GM18505 (cell line): ENCODE measurements around the gene YBX2.

Source experiments
- ATAC-seq: cut with Tn5 transposase; IDR thresholded peaks from one replicate; pipeline ENCODE4 v1.9.1; 2021; ENCODE audit not compliant: unreplicated experiment
- POLR2A ChIP-seq: IDR thresholded peaks from 4 replicates; pipeline ENCODE4 v1.6.1; 2011; ENCODE audit warnings: borderline replicate concordance; ENCODE audit not compliant: insufficient read depth, insufficient read length; ENCODE audit errors: extremely low read depth

YBX2 gene

GRCh38 chr17:7306911-7307685, 12.7 kb upstream of the YBX2 start, which contains the start of gene EIF5A:
EIF5A (plus strand) TSS chr17:7307628; CDS start chr17:7309636, 2,008 bp downstream.
- peak; percentile 86 for TF ChIP-seq POLR2A
- ATAC-seq: peak; percentile 67

DNA sequence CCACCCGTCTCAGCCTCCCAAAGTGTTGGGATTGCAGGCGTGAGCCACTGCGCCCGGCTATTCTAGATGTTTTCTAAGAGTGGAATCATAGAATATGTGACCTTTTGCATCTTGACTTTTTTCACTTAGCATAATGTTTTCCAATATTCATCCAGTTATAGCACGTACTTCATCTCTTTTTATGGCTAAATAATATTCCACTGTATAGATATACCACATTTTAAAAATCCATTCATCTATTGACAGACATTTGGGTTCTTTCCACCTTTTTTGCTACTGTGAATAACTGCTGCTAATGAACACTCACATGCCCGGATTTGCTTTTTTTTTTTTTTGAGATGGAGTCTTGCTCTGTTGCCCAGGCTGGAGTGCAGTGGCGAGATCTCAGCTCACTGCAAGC, 9.7 kb upstream of the YBX2 start:
- no peak for ATAC-seq
- TF ChIP-seq POLR2A: no peak

GRCh38 chr17:7296189-7296861, 1.9 kb upstream of the YBX2 start:
- no peak for ATAC-seq
- no peak for TF ChIP-seq POLR2A

DNA sequence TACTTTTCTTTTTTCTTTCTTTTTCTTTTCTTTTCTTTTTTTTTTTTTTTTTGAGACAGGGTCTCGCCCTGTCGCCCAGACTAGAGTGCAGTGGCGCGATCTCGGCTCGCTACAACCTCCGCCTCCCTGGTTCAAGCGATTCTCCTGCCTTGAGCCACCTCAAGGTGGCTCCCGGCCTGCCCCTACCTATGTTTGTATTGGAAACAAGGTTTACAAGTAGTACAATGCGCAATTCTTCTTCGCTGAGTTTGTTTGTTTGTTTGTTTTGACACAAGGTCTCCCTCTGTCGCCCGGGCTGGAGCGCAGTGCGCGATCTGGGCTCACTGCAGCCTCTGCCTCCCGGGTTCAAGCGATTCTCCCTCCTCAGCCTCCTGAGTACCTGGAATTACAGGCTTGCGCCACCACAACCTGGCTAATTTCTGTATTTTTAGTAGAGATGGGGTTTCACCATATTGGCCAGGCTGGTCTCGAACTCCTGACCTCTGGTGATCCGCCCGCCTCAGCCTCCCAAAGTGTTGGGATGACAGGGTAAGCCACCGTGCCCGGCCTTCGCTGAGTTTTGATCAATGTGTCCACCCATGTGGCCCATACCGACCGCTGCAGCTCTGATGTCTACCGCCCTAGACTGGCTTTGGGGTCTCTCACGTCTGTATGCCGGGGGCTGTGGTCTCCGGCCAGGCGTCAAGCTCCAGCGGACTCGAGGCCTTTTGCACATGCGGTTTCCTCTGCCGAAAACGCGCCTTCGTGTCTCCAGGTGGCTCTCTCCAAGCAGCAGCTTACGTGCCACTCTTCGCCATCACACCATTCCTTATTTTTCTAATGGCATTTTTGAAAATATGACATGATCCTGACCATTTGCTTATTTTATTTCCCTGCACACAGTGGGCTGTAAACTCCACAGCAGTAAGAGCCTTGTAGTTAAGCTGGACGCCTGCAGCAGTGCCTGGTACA, 1.1 kb upstream of the YBX2 start:
- ATAC-seq: no peak
- TF ChIP-seq POLR2A: no peak

GRCh38 chr17:7293816-7294613, 424 bp downstream of the YBX2 start:
- ATAC-seq: peak; percentile 1
- TF ChIP-seq POLR2A: no peak

GRCh38 chr17:7293159-7293558, 1.3 kb downstream of the YBX2 start:
- no peak for ATAC-seq
- no peak for TF ChIP-seq POLR2A

DNA sequence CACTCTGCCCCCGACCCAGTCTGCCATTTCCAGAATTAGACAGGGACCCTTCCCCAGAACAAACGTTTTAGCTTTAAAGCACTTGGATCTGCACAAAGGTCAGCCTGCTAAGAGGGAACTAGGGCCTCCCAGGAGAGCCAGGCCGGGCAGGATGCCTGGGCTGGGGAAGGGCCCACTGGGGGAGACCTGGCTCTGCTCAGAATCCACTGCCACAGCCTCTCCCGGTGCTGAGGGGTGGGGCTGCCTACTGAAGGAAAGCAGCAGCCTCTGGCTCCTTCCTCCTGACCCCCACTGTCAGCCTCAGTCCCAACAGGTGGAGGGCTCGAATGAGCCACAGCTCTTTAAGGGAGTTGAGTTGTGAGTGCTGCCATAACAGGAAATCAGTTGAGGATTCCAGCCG, 1.7 kb downstream of the YBX2 start:
- TF ChIP-seq POLR2A: no peak
- ATAC-seq: no peak

DNA sequence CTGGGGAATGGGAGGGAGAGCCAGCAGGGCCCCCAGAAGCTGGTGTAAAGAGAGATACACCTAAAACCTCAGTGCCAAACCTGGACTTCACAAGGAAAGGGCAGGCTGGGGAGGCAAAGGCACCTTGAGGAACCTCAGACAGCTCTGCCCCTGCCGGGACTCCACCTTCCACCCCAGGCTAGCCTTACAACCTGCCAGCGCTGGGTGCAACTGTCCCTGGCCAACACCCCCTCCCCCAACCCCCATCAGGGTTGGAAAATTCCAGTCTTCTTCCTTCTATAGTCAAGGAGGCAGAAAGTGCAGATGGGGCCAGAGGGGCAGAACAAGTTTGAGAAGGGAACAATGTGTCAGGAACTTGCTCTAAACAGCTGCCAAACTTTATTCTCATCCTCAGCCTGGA, 2.2 kb downstream of the YBX2 start:
- ATAC-seq: no peak
- TF ChIP-seq POLR2A: no peak

GRCh38 chr17:7290685-7291084, 3.8 kb downstream of the YBX2 start:
- no peak for TF ChIP-seq POLR2A
- no peak for ATAC-seq

DNA sequence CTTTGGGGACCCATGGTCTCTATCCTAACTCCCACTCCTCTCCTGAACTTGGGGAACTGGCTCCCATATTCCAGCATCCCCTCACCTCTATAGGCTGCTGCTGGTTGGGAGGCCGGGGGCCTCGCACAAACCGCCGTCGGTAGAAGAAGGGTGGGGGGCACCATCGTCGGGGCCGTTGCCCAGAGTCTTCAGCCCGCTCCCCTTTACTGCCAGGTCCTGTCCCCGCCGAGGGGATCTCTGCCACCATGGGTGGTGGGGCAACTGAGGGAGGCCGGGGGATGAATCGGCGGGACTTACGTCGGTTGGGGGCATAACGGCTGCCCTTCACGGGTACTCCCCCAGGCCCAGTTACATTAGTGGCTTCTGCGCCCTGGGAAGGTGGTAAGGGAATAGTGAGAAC, 4.3 kb downstream of the YBX2 start:
- ATAC-seq: no peak
- no peak for TF ChIP-seq POLR2A

DNA sequence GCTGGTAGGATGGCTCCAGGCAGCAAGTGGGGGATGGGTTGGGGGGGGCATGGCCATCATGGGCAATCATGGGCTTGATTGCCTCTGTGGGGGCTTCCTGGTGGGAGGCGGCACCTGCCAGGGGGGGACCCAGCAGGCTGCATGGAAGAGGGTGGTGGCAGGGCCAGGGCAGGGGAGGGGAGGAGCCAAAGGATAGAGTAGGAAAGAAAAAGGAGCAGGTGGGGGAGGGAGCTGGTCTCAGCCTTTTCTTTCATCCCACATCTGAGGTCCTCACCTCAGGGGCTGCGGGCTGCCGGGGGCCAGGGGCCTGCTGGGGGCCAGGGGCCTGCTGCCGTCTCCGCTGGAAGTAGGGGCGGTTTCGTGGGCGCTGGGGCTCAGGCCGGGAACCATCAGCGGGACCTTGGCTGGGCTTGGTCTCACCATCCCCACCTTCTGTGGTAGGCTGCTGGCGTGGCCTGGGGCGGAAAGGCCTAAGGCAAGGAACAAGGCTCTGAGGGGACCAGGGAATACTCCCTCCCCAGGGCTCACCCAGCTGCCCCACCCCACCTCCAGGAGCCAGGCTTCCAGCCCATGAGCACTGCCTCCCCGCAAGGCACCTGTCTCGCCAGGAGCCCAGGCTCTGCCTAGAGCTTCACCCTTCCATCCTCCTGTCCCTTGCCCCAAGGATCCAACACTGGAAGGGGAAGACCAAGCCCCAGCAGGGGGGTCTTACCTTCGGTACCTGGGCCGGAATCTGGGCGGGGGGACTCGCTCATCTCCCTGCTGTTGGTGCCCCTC, 5.0 kb downstream of the YBX2 start:
- no peak for TF ChIP-seq POLR2A
- ATAC-seq: no peak

DNA sequence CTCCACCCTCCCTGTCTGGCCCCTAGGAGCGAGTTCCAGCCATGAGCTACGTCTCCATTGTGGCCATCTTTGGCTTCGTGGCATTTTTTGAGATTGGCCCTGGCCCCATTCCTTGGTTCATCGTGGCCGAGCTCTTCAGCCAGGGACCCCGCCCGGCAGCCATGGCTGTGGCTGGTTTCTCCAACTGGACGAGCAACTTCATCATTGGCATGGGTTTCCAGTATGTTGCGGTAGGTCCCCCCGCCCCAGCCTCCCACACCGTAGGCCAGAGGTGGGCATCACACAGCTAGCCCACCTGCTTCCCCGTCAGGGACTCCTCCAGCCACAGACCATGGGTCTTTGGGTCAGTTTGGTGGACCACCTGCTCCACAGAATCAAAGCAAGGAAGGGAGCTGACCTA, 8.8 kb downstream of the YBX2 start:
- no peak for TF ChIP-seq POLR2A
- no peak for ATAC-seq
